ENCODE results near the gene NPPA. TPM values are rescaled to one million over a fixed set of nuclear protein-coding genes. Genes with fewer than 3 reads are reported as not detected.
A peak's percentile ranks its signal among the peaks of the same experiment; 100 is the strongest.

Gene NPPA
- total and polyA plus RNA-seq, 10 of the 15 experiments (the other 5 are each of a cell fraction or from before 2014, with no cell fraction given): 0.31 to 0.39 TPM; not detected in 8

DNA sequence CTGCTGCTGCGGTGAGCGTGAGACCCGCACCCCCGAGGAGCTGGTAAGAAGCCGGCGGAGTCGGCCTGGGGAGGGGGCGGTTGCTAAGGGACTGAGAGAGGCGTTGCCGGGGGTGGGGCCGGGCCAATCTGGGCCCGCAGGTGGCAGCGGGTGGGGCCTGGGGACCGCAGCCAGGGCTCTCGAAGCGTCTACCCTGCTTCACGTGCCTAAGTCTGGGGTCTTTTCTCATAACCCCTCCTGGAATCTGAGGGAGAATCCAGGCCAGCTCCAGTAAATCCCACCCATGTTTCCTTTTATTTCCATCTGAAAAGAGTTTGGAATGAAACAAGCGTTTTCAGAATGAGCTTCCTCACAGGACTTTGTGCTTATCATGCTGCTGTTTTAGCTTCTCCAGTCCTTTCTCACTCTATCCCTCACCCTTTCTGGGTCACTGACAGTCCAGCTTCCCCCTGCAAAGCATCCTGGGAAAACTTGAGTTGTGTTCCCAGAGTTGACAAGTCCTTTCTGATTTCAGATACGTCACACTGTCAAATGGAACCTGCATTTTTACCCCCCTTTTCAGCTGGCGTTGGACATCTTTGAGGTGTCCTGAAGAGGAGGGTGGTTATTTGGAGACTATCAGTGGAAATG, 41.2 kb downstream of the NPPA start (continued):
- TF ChIP-seq, protein P1, sequence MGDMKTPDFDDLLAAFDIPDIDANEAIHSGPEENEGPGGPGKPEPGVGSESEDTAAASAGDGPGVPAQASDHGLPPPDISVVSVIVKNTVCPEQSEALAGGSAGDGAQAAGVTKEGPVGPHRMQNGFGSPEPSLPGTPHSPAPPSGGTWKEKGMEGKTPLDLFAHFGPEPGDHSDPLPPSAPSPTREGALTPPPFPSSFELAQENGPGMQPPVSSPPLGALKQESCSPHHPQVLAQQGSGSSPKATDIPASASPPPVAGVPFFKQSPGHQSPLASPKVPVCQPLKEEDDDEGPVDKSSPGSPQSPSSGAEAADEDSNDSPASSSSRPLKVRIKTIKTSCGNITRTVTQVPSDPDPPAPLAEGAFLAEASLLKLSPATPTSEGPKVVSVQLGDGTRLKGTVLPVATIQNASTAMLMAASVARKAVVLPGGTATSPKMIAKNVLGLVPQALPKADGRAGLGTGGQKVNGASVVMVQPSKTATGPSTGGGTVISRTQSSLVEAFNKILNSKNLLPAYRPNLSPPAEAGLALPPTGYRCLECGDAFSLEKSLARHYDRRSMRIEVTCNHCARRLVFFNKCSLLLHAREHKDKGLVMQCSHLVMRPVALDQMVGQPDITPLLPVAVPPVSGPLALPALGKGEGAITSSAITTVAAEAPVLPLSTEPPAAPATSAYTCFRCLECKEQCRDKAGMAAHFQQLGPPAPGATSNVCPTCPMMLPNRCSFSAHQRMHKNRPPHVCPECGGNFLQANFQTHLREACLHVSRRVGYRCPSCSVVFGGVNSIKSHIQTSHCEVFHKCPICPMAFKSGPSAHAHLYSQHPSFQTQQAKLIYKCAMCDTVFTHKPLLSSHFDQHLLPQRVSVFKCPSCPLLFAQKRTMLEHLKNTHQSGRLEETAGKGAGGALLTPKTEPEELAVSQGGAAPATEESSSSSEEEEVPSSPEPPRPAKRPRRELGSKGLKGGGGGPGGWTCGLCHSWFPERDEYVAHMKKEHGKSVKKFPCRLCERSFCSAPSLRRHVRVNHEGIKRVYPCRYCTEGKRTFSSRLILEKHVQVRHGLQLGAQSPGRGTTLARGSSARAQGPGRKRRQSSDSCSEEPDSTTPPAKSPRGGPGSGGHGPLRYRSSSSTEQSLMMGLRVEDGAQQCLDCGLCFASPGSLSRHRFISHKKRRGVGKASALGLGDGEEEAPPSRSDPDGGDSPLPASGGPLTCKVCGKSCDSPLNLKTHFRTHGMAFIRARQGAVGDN (IDR thresholded peaks at IDR 0.05): peak; percentile 39; the same call in 1 of the 2 replicates
- TF ChIP-seq HDGF (IDR thresholded peaks at IDR 0.05) (no peak), TCF3 (IDR thresholded peaks at IDR 0.05; ENCODE audit: borderline replicate concordance, insufficient read depth, low read depth, low read length) (0 out of 2 replicates have a peak, but pooled peaks have one; percentile 55)
- TF ChIP-seq, protein P2, sequence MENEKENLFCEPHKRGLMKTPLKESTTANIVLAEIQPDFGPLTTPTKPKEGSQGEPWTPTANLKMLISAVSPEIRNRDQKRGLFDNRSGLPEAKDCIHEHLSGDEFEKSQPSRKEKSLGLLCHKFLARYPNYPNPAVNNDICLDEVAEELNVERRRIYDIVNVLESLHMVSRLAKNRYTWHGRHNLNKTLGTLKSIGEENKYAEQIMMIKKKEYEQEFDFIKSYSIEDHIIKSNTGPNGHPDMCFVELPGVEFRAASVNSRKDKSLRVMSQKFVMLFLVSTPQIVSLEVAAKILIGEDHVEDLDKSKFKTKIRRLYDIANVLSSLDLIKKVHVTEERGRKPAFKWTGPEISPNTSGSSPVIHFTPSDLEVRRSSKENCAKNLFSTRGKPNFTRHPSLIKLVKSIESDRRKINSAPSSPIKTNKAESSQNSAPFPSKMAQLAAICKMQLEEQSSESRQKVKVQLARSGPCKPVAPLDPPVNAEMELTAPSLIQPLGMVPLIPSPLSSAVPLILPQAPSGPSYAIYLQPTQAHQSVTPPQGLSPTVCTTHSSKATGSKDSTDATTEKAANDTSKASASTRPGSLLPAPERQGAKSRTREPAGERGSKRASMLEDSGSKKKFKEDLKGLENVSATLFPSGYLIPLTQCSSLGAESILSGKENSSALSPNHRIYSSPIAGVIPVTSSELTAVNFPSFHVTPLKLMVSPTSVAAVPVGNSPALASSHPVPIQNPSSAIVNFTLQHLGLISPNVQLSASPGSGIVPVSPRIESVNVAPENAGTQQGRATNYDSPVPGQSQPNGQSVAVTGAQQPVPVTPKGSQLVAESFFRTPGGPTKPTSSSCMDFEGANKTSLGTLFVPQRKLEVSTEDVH (IDR thresholded peaks at IDR 0.05; ENCODE audit: low read depth, partially characterized antibody): no peak

Measured in GM12878 (cell line).